ENCODE results near the gene PIK3CA.

Gene PIK3CA

GRCh38 chr3:179158336-179159039 is 10.3 kb downstream of the PIK3CA start:
- no peak for DNase-seq (ENCODE audit: low read depth)

- DNase-seq (ENCODE audit: low read depth) = no peak
Measured at GRCh38 chr3:179163503-179163902, 15.3 kb downstream of the PIK3CA start.

- DNase-seq (ENCODE audit: low read depth) = no peak
Measured at GRCh38 chr3:179164857-179165256, 16.7 kb downstream of the PIK3CA start.

DNA sequence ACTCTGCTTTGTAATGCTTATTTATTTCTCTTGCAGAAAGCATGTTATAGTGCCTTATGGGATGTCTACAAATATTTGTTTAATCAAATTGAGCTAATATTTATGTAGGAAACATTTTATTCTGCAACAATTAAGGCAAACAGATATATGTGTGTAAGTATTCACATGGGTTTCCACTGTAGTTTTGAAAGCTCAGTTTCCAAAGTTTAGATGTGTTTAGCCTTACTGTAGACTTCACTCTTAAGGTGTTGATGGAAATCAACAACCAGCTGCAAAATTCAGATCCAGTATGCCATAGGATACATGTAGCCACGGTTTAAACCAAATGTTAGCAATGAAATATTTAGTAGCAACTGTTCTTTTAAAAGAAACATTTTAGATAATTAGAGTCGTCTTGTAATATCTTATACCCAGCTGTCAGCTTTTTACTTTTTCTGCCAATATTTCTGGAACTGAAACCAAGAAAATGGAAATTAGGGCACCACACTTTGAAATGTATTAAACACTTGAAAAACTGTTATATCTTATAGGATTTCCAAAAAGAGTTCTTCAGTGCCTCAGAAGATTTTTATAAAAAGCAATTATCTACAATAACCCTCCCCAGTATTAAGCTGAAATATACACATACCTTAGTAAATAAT is 18.5 kb downstream of the PIK3CA start:
- DNase-seq (ENCODE audit: low read depth) = no peak

- no peak for DNase-seq (ENCODE audit: low read depth)
Measured at GRCh38 chr3:179168918-179169317, 20.8 kb downstream of the PIK3CA start.

DNA sequence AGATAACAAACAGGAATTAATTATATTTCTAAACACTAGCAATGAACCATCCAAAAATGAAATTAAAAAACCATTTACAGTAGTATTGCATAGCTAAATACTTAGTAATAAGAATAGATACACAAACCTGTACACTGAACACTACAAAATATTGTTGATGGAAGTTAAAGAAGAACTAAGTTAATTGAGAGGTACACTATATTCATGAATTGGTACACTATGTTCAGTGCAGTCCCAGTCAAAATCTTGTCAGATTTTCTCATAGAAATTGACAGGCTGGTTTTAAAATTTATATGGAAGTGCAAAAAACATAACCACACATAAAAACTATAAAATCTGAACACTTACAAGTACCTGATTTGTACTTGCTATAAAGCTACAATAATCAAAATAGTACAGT is 24.4 kb downstream of the PIK3CA start:
- DNase-seq (ENCODE audit: low read depth) = no peak

DNA sequence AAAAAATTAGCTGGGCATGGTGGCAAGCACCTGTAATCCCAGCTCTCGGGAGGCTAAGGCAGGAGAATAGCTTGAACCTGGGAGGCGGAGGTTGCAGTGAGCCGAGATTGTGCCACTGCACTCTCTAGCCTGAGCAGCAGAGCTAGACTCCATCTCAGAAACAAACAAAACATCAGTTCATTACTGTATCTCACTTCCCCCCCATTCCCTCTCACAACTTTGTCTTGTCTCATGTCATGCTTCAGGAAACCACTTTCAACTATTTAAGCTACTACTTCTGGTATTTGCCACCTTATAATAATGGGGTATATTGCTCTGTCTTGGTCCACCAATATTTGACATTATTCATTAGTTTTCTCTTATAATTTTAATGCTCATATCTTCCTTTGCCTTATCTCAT is 26.2 kb downstream of the PIK3CA start:
- DNase-seq (ENCODE audit: low read depth) = no peak

GRCh38 chr3:179174898-179175297 is 26.7 kb downstream of the PIK3CA start:
- no peak for DNase-seq (ENCODE audit: low read depth)

- DNase-seq (ENCODE audit: low read depth) = no peak
Measured at GRCh38 chr3:179175358-179175757, 27.2 kb downstream of the PIK3CA start.

- no peak for DNase-seq (ENCODE audit: low read depth)
Measured at GRCh38 chr3:179177611-179178010, 29.5 kb downstream of the PIK3CA start.

GRCh38 chr3:179179256-179179655 is 31.1 kb downstream of the PIK3CA start:
- DNase-seq (ENCODE audit: low read depth) = no peak

DNA sequence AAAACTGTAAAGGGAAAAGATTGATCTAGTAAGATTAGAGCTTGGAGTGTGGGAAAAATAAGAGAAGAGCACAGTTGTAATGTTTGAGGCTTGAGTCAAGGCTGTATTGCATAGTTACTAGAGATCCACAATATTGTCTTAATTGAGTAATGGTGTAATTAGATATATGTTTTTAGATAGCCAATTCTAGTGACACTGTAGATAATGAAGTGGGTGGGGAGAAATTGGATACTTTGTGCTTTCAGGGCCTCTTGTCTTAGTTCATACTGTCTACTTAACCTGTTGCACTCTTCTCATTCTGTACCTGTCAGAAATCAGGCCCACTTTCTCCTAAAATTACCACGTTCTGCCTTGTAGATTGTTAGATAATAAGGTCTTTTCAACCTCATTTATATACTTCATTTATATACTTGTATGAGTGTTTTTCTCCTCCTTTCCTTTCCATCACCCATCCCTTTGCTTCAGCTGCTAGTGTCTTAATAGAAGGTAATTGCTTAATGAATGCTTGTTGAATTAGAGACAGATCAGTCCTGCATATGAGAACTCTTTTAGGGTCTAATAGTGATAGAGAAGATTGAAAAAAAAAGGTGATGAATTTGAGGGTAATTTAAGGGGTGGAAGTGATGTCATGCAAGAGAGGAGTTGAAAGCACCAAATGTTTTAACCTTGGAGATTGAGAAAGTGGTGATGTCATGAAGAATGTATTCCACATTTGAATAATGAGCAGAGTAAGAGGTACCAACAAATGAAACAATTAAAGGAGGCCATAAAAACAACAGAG is 32.0 kb downstream of the PIK3CA start:
- no peak for DNase-seq (ENCODE audit: low read depth)

DNA sequence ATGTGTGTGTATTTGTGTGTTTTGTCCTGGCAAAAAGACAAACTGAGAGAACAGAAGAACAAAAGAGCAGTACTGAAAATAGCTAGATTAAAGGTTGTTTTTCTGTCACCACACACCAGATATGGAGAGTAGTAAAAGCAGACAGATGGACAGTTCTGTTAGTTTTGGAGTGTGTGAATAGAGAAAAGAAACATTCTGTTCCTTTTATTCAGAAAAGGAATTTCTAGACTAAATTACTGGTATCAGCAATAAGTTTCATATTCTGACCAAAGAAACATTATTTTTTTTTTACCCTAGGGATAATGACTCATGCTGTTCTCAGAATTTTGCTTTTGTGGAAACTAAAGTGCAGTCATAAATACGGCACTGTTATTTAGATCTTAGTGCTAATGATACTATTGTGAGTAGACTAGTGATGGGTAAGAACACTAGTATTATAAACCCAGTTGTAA is 32.9 kb downstream of the PIK3CA start:
- DNase-seq (ENCODE audit: low read depth) = no peak

- no peak for DNase-seq (ENCODE audit: low read depth)
Measured at GRCh38 chr3:179181993-179182551, 33.9 kb downstream of the PIK3CA start.

DNA sequence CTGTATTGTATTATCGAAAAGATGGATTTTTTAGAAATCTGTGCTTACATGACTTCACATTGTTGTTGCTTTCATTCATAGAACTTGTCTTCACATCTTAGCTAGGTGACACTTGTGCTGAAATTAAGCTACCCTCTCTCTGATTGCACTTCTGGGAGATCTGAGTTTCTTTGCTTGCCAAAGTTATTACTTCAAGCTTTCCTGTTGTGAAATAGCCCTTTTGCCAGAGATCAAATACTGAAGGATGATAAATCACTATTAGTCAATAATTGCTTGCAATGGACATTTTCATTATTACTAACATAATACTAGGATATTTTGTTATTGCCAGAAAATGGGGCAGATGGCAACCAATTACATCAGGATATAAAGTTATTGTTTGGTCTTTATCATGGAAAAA is 34.7 kb downstream of the PIK3CA start:
- no peak for DNase-seq (ENCODE audit: low read depth)

- DNase-seq (ENCODE audit: low read depth) = no peak
Measured at GRCh38 chr3:179184826-179185225, 36.7 kb downstream of the PIK3CA start.

- no peak for DNase-seq (ENCODE audit: low read depth)
Measured at GRCh38 chr3:179186426-179186825, 38.3 kb downstream of the PIK3CA start.

GRCh38 chr3:179189759-179190158 is 41.6 kb downstream of the PIK3CA start:
- DNase-seq (ENCODE audit: low read depth) = no peak

DNA sequence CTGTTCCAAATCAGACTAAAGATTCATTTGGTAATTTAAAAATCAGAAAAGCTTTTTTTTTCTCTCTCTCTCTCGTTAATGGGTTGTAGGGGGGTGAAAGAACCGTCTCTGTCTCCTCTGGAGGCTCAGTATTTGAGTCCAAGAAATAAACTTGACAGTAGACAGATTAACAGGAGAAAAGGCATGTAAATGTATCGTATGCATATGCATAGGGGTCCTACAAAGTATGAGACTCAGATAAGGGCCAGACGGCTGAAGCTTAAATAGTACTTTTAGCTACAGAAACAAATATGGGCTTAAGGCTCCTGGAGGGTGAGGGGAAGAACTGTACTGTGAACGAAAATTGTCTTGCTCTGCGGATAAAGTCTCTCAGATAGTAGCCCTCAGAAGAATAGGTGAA is 42.4 kb downstream of the PIK3CA start:
- no peak for DNase-seq (ENCODE audit: low read depth)

DNA sequence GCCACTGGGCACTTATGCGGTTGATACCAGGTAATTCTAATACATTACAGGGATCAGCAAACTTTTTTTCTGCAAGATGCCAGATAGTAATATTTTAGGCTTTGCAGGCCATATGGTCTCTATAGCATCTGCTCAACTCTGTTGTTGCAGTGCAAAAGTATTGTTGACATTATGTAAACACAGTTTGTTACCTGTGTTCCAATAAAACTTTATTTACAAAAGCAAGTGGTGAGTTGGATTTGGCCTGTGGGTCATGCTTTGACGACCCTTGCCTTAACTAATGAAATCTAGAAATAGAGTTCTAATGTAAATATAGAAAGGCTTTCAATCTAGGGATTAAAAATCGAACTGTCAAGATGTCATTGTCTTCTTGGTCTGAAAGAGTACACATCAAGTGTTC is 44.4 kb downstream of the PIK3CA start:
- no peak for DNase-seq (ENCODE audit: low read depth)

GRCh38 chr3:179194931-179195330 is 46.8 kb downstream of the PIK3CA start:
- DNase-seq (ENCODE audit: low read depth) = no peak

DNA sequence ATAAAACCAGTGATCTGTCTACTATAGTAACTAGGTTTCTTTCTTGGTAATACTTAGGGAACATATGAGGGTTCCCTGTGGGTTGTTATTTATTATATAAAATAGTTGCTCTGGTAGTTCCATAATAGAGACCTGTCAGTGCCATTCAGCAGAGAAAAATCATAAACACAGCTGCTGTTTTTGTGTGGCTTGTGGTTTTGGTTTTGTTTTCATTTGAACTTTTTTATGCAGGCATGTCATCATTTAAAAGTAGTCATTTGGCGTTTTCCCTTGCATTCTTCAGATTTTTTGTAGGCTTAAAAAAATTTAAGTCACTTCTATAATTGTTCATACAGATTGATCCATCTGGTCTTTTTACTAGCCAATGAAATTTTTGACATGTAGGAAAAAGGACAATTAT is 47.9 kb downstream of the PIK3CA start:
- DNase-seq (ENCODE audit: low read depth) = no peak

DNA sequence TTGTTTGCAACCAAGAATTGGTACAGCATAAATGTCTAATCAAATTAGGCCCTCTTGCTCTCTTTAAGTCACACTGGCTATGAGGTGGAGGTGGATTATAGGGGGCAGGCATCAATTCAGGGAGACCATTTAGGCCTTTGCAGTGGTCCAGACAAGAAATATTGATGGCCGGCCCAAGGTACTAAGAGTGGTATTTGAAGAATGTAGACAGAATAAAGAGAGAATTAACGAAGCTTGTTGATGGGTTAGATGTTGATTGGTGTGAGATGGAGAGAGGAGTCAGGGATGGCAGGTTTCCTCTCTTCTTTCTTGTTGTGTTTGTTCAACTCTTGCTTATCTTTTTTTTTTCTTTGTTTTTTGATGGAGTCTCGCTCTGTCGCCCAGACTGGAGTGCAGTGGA is 48.5 kb downstream of the PIK3CA start:
- DNase-seq (ENCODE audit: low read depth) = no peak
